Measurements from ENCODE around the gene NR1D2.

GRCh38 chr3:23948761-23949160 is 3.7 kb downstream of the NR1D2 start:
- TF ChIP-seq CTCF (IDR thresholded peaks at IDR 0.05; ENCODE audit: poor library complexity, severe bottlenecking) (no peak), REST (IDR thresholded peaks at IDR 0.05; ENCODE audit: borderline replicate concordance) (no peak)

Measured in neural cell (in vitro differentiated cells).